ENCODE data around the gene MARCKSL1.

Gene MARCKSL1

DNA sequence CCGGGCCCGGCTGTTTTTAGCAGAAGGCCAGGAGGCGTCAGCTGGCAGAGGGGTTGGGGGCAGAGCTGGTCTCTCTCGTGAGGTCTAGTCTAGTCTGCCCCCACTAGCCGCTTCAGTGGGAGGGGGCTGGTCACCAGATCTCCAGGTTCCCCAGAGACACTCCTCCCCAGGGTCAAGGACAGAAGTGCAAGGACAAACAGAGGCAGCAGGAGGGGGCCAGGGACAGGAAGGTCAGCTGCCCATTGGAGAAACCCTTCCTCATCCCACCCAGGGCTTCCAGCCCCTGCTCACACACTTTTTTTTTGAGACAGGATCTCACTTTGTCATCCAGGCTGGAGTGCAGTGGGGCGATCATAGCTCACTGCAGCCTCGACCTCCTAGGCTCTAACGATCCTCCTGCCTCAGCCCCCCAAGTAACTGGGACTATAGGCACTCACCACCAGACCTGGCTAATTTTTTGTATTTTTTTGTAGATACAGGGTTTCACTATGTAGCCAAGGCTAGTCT, 16.3 kb upstream of the MARCKSL1 start:
- no peak for DNase-seq

DNA sequence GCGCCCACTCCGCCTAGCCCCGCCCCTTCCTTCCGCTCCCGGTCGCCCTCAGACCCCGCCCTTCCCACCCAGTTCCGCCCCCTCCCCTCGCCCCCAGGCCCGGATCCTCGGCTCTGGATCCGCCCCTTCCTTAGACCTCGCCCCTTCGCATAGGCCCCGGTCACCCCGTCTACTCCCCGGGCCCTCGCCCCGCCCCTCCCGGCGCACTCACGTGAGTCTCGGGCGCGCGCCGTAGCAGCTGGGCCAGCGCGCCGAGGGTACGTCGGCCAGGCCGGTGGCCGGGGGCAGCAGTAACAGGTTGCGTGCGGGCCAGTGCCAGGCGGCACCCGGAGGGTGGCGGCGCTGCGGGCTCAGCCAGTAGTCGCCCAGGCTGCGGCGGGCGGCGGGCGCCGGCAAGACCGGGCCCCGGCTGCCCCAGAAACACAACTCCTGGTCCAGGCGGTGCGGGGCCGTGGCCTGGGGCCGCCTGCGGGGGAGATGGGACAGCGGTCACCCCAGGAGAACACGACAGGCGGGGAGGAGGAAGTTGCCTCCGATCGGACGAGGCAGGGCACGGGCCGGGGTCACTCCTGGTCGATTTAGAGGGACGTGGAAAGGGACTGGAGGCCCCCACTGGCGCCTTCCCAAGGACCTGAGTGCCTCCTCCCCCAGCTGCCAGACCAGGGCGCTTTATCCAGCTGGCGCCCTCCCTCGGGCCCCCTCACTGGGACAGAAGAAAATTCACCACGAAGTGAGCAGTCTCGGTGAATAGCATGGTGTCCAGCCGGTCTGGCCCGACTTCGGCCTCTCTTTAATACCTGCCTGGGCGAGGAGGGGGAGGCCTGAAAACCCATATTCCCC, 15.6 kb upstream of the MARCKSL1 start:
- DNase-seq, result peak; percentile 97

DNA sequence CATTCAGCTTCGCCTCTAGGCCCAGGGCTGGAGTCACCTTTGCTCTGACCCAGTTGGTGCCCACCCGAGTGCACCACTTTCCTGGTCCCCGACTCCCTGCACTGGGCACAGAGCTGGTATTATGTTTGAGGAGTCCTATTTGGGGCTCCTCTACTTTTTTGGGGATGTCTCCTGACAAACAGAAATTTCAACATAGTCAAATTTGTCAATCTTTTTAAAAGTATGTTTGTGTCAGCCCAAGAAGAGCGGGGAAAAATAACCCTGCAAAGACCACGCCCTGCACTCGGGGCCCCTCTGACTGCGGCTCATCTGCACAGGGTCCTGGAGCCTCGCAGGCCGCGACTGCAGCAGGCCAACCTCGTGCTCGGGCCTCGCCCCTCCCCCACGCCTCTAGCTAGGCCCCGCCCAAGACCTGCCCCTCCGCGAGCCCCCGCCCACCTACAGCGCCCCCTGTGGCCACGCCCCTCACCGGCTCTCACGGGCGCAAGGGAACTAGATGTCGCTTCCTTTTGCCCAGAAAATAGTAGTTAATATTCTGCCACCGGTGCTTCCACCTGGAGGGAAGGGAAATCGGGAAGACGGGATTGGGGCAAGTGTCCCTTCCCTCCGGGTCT, 14.9 kb upstream of the MARCKSL1 start:
- peak; percentile 97 for DNase-seq

DNA sequence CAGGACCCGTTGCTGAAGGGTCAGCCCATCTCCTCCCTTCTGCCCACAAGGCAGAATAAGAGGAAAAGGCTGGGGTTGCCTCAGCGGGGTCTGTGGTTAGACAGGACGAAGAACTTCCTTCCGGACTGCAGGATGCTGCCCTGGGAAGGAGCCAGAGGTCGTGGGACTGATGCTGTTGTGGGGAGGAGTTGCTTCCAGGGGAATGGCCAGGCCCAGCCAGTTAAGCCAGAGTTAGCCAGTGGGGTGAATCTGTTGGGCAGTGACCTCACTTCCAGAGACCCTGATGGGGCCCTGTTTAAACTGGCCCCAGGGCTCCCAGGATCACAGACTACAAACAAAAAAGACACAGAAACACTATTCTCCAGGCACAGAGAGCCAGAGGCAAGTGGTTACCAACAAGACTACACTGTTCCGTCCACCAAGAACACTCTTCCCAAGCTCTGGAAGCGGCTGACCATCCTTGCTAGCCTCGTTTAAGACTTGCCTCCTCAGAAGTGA, 13.2 kb upstream of the MARCKSL1 start:
- no peak for DNase-seq

DNA sequence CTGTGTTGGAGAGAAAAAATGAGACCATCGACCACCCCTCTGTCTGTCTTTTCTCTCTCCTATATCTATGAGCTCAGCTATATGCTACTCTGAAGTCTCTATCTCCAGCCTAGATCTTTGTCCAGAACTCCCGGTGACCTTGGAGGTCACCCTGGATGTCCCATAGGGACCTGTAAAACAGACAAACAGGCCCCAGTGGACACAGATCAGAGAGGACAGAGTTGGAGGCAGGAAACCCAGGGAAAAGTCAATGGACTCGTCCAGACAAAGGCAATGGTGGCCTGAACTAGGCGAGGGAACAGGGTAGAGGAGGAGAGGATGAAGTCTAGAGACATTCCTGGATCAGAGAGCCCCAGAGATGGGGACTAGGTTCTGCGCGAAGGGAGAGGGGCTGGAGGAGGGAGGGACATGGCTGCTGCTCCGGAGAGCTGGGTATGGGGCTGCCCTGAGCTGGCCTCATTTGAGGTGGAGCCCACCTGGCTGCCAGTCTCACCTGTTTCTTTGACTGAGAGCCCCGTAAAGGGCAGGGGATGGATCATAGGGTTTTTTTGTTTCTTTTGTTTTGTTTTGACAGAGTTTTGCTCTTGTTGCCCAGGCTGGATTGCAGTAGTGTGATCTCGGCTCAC, 10.6 kb upstream of the MARCKSL1 start:
- DNase-seq, result no peak

DNA sequence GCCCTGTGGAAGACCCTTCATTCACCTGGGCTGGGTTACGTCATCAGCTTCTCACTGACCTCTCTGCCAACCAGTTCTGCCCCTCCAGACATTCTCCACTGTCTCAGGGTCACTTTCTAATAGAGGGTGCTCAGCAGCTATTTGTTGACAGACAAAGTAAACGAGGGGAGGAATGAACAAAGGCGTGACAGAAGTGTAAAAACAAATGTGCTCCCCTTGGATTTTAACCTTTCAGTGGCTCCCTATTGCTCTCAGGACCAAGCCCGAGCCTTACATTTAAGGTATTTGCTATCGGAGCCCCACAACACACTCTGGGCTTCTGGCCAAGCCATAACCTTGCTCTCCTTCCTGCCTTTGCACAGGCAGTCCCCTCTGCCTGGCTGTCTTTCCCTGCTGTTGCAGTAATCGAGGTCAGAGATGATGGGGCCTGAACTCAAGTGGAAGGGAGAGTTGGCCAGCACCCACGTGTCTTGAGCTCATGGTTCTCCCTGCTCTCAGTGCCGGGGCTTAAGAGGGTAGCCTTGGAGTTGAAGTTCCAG, 9.3 kb upstream of the MARCKSL1 start:
- DNase-seq, result peak; percentile 53

DNA sequence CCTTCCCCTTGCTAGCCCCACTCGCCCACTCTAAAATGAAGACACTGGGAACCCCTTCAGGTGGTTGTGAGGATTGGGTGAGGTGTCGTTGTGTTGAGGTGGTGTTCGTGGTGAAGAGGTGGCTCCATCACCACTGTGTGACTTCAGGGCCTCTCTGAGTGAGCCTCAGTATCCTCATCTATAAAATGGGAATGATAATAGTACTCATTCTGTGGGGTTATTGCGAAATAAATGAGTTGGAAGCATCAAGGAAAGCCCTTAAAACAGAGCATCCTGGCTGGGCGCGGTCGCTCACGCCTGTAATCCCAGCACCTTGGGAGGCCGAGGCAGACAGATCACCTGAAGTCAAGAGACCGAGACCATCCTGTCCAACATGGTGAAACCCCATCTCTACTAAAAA, 6.7 kb upstream of the MARCKSL1 start:
- DNase-seq, result no peak

DNA sequence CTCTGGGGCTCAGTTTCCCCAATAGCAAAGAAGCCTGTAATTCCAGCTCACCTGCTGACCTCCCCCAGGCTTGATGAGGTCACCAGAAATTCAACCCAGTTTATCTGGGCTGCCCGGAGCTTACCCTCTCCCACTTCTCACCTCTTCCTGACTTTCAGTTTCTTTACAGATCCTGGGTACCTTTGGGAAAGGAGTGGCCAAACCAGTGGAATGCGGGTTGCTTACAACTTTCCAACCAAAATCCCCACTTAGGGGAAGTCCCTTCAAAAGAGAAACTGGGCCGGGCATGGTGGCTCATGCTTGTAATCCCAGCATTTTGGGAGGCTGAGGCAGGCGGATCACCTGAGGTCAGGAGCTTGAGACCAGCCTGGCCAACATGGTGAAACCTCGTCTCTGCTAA, 5.9 kb upstream of the MARCKSL1 start:
- no peak for DNase-seq

DNA sequence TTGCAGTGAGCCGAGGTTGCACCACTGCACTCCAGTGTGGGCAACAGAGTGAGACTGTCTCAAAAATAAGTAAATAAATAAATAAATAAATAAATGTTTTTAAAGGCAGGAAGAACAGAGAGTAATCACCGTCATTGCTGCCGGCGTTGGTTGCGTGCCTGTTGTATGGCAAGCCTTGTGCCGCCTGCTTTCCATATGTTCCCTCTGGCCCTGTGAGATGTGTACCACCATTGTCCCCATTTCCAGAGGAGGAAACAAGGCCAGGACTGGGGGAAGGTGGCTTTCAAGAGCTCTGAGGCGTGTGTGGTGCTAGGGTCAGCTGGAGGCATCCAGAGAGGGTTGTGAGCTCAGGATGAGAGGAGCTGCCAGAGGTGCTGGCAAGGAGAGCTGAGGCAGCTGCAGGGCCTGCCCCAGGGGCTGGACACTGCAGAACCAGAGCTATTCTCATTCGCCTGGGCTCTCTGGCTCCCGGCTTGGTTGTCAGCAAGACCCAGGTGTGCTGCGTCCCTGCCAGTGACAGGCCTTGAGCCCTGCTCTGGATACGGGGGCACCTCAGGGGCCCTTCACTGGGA, 5.2 kb upstream of the MARCKSL1 start:
- DNase-seq, result no peak

DNA sequence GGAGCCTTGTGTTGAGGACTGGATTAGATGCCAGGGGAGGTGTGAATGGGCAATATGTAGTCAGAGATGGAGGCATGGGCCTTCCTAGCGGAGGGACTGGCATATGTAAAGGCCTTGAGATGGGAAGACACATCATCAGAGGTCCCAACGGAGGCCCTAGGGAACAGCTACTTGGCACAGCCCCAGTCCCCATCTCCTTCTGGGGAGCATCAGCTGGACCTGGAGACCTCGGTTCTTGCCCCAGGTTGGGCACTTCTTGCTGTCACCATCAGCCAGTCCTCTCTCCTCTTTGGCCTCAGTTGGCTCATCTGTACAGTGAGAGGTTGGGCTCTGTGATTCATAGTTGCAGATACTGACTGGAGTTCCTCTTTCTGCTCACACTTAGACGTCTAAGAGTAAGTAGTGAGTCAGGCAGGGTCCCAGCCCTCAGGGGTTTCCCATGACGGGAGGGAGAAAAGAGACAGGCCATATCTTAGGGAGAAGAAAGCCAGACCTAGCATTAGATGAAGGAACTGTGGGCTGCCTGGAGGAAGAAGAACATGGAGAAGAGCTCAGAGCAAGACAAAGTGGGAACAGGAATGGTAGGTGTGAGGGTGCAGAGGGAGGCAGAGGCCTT, 3.4 kb upstream of the MARCKSL1 start:
- no peak for DNase-seq

DNA sequence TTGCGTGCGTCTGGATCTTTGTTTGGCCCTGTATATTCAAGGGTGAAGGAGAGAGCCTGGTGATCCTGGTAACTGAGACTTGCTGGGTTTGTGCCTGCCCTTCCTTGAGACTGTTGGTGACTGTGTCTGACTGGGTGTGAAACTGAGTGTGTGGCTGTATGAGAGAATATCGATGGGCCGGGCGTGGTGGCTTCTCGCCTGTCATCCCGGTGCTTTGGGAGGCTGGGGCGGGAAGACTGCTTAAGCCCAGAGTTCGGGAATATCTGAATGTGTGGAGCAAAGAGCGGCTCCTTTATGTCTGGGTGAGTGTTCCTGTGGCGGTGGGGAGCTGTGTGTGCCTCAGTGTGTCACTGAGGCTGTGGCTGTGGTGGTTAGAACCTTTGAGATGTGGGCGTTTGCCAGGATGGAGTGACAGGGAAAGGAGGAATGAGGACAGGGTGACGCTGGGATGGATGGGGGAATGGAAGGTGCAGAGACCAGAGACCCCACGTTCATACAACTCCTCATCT, 2.7 kb upstream of the MARCKSL1 start:
- DNase-seq, result no peak

DNA sequence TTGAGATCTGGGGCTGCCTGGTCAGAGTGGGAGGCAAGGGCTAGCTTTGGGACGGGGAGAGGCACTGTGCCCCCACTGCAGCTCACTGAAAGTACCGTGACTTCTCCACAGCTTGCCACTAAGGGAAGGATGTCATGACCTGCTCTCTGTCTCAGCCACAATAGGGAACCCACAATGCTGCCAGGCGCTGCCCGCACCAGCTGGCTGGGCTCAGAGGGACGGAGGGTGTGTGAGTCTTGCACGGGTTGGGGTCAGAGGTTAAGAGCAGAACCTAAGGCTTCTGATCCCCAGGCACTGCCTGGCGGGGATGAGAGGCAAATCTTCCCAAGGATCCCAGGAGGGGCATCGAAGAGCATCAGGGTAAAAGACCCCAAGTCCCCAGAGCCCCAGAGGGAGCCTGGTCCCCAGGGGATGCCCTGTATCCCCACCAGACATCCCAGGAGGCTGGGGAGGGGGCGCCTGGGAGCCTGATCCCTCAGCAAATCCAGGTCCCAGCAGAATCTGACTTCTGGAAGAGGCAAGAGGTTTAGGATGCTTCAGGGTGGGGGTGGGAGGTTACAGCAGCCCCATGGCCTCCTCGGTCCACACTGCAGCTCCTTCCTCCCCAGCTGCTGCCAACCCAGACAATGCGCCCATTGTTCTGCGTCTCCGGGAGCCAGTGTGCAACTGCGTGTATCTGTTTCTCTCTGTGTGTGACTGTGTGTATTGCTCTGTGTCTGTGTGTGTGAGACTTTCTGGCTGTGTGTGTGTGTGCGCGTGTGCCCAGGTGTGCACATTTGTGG, 2.0 kb upstream of the MARCKSL1 start:
- DNase-seq, result no peak

DNA sequence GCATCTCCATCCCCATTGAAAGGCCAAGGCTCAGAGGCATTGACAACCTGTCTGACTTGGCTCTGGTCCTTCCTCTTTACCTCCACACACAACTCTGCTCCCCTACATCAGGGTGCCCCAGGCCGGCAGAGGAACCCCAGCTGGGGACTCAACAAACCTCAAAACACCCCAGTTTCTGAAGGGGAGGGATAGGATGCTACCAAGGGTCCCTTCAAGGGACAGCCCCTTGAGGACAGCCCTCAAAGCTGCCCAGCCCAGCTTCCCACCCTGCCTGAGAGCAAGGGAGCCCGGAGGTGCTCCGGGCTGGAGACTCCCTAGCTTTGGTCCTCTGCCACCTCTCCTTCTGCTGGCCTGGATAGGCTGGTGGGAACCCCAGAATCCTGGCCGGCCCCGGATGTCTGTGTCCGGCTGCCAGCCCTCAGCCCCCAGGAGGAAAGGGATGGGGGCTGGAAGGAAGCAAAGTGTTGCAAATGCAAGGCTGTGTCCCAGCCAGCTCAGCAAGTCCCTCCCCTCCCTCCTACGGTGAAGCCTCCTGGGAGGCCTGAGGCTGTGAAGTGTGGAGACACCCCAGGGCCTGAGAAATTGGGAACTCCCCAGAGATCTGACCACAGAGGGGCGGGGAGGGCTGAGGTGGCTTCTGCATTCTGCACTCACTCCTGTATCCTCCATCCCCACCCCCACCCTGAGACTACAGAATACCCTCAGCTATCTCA, 1.1 kb upstream of the MARCKSL1 start:
- DNase-seq, result no peak

DNA sequence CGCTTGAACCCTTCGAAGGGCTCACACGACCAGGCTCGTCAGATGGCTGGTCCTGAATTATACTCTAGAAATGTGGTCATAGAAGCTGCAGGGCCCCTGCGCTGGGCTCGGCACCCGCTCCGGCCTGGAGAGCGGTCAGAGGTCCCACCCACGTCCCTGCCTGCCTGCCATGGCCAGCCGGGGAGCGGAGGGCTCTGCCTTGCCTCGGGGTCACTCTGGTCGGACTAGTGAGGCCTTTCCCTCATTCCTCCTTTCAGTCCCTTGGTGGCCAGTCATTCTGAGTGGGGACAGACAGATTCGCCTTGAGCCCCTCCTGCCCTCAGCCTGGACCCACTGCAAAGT, 529 bp upstream of the MARCKSL1 start:
- DNase-seq, result no peak

DNA sequence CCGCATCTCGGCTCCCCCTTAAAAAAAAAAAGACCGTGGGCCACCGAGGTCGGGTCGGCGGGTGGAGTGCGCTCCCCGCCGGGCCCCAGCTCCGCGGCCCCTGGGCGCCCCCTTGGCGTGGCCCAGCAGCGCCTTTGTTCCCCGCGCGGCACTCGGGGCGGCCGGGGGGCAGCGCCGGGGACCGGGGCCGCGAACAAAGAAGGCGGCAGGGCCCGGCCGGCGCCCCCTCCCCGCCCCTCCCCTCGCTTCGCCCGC, 571 bp downstream of the MARCKSL1 start:
- DNase-seq, result no peak

DNA sequence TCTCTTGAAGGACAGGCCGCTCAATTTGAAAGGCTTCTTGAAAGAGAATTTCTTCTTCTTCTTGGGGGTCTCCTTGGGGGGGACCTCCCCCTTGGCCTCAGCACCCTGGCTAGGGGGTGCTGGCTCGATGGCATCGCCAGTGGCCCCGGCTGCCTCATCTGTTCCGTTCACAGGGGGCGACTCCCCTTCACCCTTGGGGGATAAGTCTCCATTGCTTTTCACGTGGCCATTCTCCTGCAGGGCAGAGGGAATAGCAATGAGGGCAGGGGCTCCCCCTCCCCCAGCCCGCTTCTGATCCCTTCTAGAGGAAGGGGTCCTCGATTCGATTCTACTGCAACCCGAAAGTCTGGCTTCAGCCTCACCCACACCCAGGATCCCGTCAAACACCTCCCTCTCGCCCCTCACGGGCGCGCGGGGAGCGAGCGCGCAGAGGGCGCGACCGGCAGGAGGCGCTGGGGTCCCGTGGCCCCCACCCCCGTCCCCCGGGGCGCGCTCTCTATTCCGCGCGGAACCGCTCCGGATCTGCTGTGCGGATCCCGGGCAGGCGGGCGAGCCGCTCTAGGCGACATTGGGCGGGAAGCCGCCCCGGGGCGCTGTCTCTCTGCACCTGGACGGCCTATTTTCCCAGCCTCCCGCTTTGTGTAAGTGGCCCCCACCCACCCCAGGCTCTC, 1.0 kb downstream of the MARCKSL1 start:
- peak; percentile 31 for DNase-seq

DNA sequence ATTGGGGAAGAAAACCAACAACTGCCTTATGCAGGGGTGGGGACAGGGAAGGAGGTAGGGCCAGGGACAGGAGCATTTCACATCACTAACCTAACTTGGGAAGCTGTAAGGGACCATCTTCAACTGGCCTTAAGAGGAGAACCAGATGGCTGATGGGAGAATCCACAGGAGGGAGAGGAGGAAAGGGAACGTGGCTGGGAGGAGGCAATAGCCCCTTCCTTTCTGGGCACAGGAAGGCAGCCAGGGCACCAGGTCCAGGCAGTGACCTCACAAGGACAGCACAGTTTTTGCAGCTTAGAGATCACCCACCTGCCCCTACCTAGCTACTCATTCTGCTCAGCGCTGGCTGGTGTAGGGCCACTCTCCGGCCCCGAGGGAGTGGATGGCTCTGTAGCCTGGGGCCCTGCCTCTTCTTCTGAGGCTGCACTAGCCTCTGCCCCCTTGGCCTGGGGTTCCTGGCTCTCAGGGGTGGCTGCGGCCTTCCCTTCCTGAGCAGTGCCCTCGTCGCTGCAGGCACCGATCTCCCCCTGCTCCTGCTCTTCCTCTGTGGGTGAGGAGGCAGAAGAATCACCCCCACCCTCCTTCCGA, 1.7 kb downstream of the MARCKSL1 start:
- DNase-seq, result no peak

DNA sequence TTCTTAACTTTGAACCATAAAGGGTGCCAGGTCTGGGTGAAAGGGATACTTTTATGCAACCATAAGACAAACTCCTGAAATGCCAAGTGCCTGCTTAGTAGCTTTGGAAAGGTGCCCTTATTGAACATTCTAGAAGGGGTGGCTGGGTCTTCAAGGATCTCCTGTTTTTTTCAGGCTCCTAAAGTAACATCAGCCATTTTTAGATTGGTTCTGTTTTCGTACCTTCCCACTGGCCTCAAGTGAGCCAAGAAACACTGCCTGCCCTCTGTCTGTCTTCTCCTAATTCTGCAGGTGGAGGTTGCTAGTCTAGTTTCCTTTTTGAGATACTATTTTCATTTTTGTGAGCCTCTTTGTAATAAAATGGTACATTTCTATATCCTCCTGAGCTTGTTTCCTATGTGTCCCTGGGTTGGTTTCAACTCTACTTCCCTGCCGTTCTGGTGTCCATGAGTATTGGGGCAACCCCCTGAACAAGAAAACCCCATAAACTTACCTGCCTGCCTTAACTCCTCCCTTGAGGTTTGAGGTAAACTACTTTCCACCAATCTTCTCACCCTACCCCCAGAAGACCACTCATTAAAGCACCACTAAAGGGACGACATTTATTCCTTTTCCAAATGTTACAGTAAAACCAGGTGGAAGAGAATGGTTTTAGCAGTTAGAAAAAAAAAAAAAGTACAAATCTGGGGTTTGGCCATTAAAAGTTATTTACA, 2.6 kb downstream of the MARCKSL1 start:
- DNase-seq, result no peak

DNA sequence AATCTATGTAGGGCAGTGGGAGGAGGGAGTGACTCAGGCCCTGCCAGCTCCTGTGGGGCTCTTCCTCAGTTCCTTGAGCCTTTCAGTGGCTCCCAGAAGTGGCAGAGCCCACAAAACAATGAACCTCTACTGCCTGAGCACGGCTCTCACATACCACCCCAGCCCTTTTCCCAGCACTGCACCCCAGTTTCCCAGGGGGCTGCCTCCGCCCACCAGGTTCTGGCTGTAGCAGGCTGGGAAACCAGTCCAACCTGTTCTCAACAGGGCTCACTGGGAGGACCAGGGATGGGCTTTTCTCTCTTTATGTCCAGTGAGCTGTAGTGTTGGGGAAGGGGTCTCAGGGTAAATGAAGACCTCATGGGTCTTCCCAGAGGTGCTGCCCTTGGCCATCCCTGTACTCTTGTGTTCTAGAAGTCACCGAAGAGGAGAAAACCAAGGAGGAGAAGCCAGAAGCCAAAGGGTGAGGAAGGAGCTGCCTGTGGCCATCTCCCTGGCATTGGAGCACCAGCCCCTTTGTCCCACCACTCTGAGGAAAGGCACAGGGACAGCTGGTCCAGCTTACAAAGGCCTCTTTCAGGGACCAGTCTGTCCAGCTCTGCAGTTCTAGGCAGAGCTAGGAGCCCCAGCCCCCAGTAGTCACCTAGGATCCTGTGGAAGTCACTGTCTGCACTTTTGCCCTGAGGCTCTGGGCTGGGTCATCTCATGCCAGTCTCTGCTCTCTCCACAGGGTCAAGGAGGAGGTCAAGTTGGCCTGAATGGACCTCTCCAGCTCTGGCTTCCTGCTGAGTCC, 3.5 kb downstream of the MARCKSL1 start:
- DNase-seq, result no peak
